SK-N-MC (cell line): ENCODE data around the gene UBE2V1.

Source experiments
- EZH2 ChIP-seq: fragments of 200-600 bp; sonication (generic); IDR thresholded peaks from one replicate; pipeline ENCODE4 v1.6.1; 2017; ENCODE audit warnings: antibody characterized with exemption
- FOXP2 ChIP-seq: optimal IDR thresholded peaks from 2 replicates; pipeline ENCODE3; 2011; ENCODE audit warnings: mild to moderate bottlenecking, moderate library complexity; ENCODE audit not compliant: insufficient read depth; ENCODE audit errors: extremely low read length, control extremely low read depth
- POLR2AphosphoS5 ChIP-seq: IDR thresholded peaks from 2 replicates; pipeline ENCODE4 v1.6.1; 2012; ENCODE audit warnings: mild to moderate bottlenecking, low read depth, low read length, borderline replicate concordance

DNA sequence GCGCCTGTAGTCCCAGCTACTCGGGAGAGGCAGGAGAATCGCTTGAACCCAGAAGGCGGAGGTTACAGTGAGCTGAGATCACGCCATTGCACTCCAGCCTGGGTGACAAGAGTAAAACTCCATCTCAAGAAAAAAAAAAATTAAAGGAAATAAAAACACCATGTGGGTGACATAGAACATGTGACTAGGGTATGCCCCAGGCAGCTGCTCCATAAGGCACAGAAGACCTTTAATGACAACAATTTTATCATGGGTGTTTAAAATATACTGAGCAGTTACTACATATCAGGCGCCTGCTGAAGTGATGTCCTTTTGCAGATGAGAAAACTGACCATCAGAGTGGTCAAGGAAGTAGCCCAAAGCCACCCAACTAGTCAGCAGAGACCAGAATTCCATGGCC is 32.6 kb upstream of the UBE2V1 start:
- TF ChIP-seq EZH2 (no peak), POLR2AphosphoS5 (no peak), FOXP2 (no peak)
